IMR-90 (cell line): Measurements from ENCODE around the gene SPINT2. TPM values are rescaled to one million over a fixed set of nuclear protein-coding genes. Genes with fewer than 3 reads are reported as not detected.

Source experiments
- ATAC-seq: fragments of 200-7000 bp; cut with Tn5 transposase; 2 replicates; pipeline ENCODE4 v1.9.1; 2020; ENCODE audit warnings: low read depth, mild to moderate bottlenecking, moderate library complexity
- BruUV-seq: library from RNA; stranded (reverse); fragments of 400-500 nt; replicated peaks from 2 replicates; lab custom pipeline; 2021; lab: Mats Ljungman, UMichigan
- CTCF ChIA-PET: fragments of 300-600 bp; formaldehyde crosslinking; extraction: SDS; loops from one replicate; lab custom pipeline; 2021; ENCODE audit warnings: antibody characterized with exemption; lab: Yijun Ruan, JAX
- POLR2A ChIA-PET: fragments of 300-600 bp; sonication (Branson Sonifier 250); formaldehyde crosslinking; loops from one replicate; lab custom pipeline; 2022; ENCODE audit warnings: antibody characterized with exemption; ENCODE audit not compliant: unreplicated experiment; lab: Charles Lee
- DNase-seq: peaks from one replicate; pipeline ENCODE4 v3.0.0; 2013
- H2AFZ ChIP-seq: replicated peaks from 2 replicates; pipeline ENCODE3; 2013; ENCODE audit warnings: low read length, mild to moderate bottlenecking; ENCODE audit not compliant: poor library complexity
- H2AK5ac ChIP-seq: 2 replicates; pipeline ENCODE4 v1.6.1; 2013; ENCODE audit warnings: low read depth, low read length, inconsistent platforms
- H2AK9ac ChIP-seq: replicated peaks from 2 replicates; pipeline ENCODE3; 2013; ENCODE audit warnings: mild to moderate bottlenecking, low read depth, low read length, moderate library complexity; ENCODE audit not compliant: poor library complexity
- H2BK120ac ChIP-seq: 2 replicates; pipeline ENCODE4 v1.6.1; 2013; ENCODE audit warnings: low read depth, low read length, inconsistent platforms
- H2BK15ac ChIP-seq: 3 replicates; pipeline ENCODE4 v1.6.1; 2013; ENCODE audit warnings: low read depth, low read length, inconsistent platforms
- H2BK20ac ChIP-seq: 2 replicates; pipeline ENCODE4 v1.6.1; 2013; ENCODE audit warnings: low read depth, mild to moderate bottlenecking, inconsistent platforms, low read length, moderate library complexity
- H2BK5ac ChIP-seq: 2 replicates; pipeline ENCODE4 v1.6.1; 2013; ENCODE audit warnings: mild to moderate bottlenecking, low read depth, low read length, inconsistent platforms; ENCODE audit not compliant: poor library complexity, severe bottlenecking
- H3K14ac ChIP-seq: replicated peaks from 2 replicates; pipeline ENCODE4 v1.6.1; 2013; ENCODE audit warnings: low read depth, low read length, inconsistent platforms
- H3K18ac ChIP-seq: 2 replicates; pipeline ENCODE4 v1.6.1; 2013; ENCODE audit warnings: low read depth, low read length, control low read depth
- H3K23ac ChIP-seq: 2 replicates; pipeline ENCODE4 v1.6.1; 2013; ENCODE audit warnings: low read depth, low read length, inconsistent platforms
- H3K27ac ChIP-seq: 2 replicates; pipeline ENCODE4 v1.5.1; 2013; ENCODE audit warnings: mild to moderate bottlenecking, control low read depth, low read length; ENCODE audit not compliant: insufficient read depth
- H3K27me3 ChIP-seq: 2 replicates; pipeline ENCODE4 v1.6.1; 2013; ENCODE audit warnings: low read length; ENCODE audit not compliant: control insufficient read depth, insufficient read depth
- H3K36me3 ChIP-seq: 2 replicates; pipeline ENCODE4 v1.6.1; 2013; ENCODE audit warnings: low read length, mixed read lengths; ENCODE audit not compliant: control insufficient read depth, insufficient read depth
- H3K4ac ChIP-seq: 2 replicates; pipeline ENCODE4 v1.6.1; 2013; ENCODE audit warnings: low read depth, low read length, inconsistent platforms
- H3K4me1 ChIP-seq: 2 replicates; pipeline ENCODE4 v1.6.1; 2013; ENCODE audit warnings: low read length, mixed read lengths; ENCODE audit not compliant: control insufficient read depth, insufficient read depth
- H3K4me2 ChIP-seq: 2 replicates; pipeline ENCODE4 v1.6.1; 2013; ENCODE audit warnings: low read depth, mild to moderate bottlenecking, control low read depth, low read length, moderate library complexity
- H3K4me3 ChIP-seq: 2 replicates; pipeline ENCODE4 v1.5.1; 2013; ENCODE audit warnings: low read depth, mild to moderate bottlenecking, control low read depth, low read length, moderate library complexity; ENCODE audit not compliant: insufficient read depth
- H3K56ac ChIP-seq: 2 replicates; pipeline ENCODE4 v1.6.1; 2013; ENCODE audit warnings: low read length, inconsistent platforms; ENCODE audit not compliant: insufficient read depth; ENCODE audit errors: extremely low read depth
- H3K79me1 ChIP-seq, 2 experiments: 2 replicates each; pipeline ENCODE4 v1.6.1; 2013; ENCODE audit warnings: low read length in 2 of 2, inconsistent platforms in 1 of 2, low read depth in 1 of 2
- H3K9ac ChIP-seq: 2 replicates; pipeline ENCODE4 v1.6.1; 2013; ENCODE audit warnings: low read depth, low read length, control low read depth
- H3K9me1 ChIP-seq: 2 replicates; pipeline ENCODE4 v1.6.1; 2013; ENCODE audit warnings: low read length, inconsistent platforms; ENCODE audit not compliant: insufficient read depth
- H3K9me3 ChIP-seq: 2 replicates; pipeline ENCODE4 v1.6.1; 2013; ENCODE audit warnings: low read length; ENCODE audit not compliant: control insufficient read depth, insufficient read depth
- H4K20me1 ChIP-seq: 2 replicates; pipeline ENCODE4 v1.6.1; 2013; ENCODE audit warnings: low read length, inconsistent platforms; ENCODE audit not compliant: insufficient read depth
- H4K5ac ChIP-seq: 2 replicates; pipeline ENCODE4 v1.6.1; 2013; ENCODE audit warnings: mild to moderate bottlenecking, low read depth, low read length, control low read depth
- H4K8ac ChIP-seq, 2 experiments: 2 replicates each; pipeline ENCODE4 v1.6.1; 2013; ENCODE audit warnings: low read depth in 2 of 2, low read length in 2 of 2, control low read depth in 1 of 2, inconsistent platforms in 1 of 2
- H4K91ac ChIP-seq: 2 replicates; pipeline ENCODE4 v1.6.1; 2013; ENCODE audit warnings: low read depth, low read length, inconsistent platforms; ENCODE audit not compliant: insufficient read depth
- CEBPB ChIP-seq: IDR thresholded peaks from 2 replicates; pipeline ENCODE4 v1.6.1; 2012; ENCODE audit warnings: low read depth, low read length, improper control_type of control experiment
- POLR2A ChIP-seq: IDR thresholded peaks from 2 replicates; pipeline ENCODE4 v1.6.1; 2012; ENCODE audit warnings: mild to moderate bottlenecking, low read depth, low read length
- WGBS, 2 experiments: methylation state at CpG; one replicate each; pipeline versions ENCODE4 v1.1.5 to v1.1.7; 2013; ENCODE audit warnings: missing lambda C conversion rate in 2 of 2; ENCODE audit not compliant: insufficient read length in 1 of 2; ENCODE audit errors: extremely low coverage in 2 of 2; 5-methylcytosine and 5-hydroxymethylcytosine counted together
- dilution Hi-C: fragments of 300-500 bp; cut with HindIII; formaldehyde crosslinking; loops from one replicate; pipeline ENCODE4 v1.14.3; 2018; ENCODE audit warnings: low sequenced_read_pairs; ENCODE audit not compliant: unreplicated experiment
- in situ Hi-C: fragments of 300-500 bp; cut with MboI; formaldehyde crosslinking; loops from 3 replicates; pipeline ENCODE4 v1.14.3; 2019; ENCODE audit warnings: low sequenced_read_pairs, inconsistent platforms, mixed read lengths
- intact Hi-C: fragments of 100-400 bp; cut with micrococcal nuclease; formaldehyde crosslinking; loops from 2 replicates; pipeline ENCODE4 v1.10.0; 2022
- polyA plus RNA-seq, 3 experiments: library from polyadenylated mRNA; depleted of rRNA; stranded (reverse); fragments of >200 nt; gene quantifications; 2 replicates each; pipeline ENCODE4 v1.2.3, GENCODE V29; 2012; ENCODE audit warnings: low replicate concordance in 1 of 3
- total RNA-seq: library from RNA; depleted of rRNA; stranded (reverse); fragments of >200 nt; gene quantifications from 2 replicates; pipeline ENCODE4 v1.2.3, GENCODE V29; 2012

The SPINT2 gene
- total and polyA plus RNA-seq, 2 of the 4 experiments (the other 2 are of a cell fraction), result 0.54 to 1.2 TPM

GRCh38 chr19:38277549-38277948, 13.2 kb downstream of the SPINT2 start:
- BruUV-seq, result no TSS peak
- H3K79me1 ChIP-seq, result no peaks in the 10 kb centered on the region
- H3K27me3 ChIP-seq, result no peaks in the 10 kb centered on the region
- in situ Hi-C loops, result no loop called here
- intact Hi-C loops, result no loop called here
- peak overlapping the region; percentile 92; the same call in 1 of the 2 replicates for H3K27ac ChIP-seq
- no peak overlapping the region for H2AFZ ChIP-seq
- peaks cover 5% of the 10 kb centered on the region; the same call in 1 of the 2 replicates for H3K9me1 ChIP-seq
- H3K56ac ChIP-seq, result no peak overlapping the region; the same call in 1 of the 2 replicates
- 42% methylated on average over 2 of the region's 5 CpGs; no CpG with 5 or more reads in 1 of the 2 experiments for WGBS, 2 experiments
- H3K9me3 ChIP-seq, result no peaks in the 10 kb centered on the region
- ChIA-PET CTCF (no interaction called here), POLR2A (no interaction called here)
- H2BK15ac ChIP-seq, result 0 out of 3 replicates have a peak overlapping the region, but pooled peaks have one; percentile 45
- no peak overlapping the region for H4K5ac ChIP-seq
- peak overlapping the region; percentile 4; the same call in 1 of the 2 replicates for H3K4ac ChIP-seq
- peak overlapping the region; percentile 55 for H2BK5ac ChIP-seq
- DNase-seq (peak; percentile 35), ATAC-seq (peak; percentile 44)
- H2BK20ac ChIP-seq, result peak overlapping the region; percentile 80
- H4K20me1 ChIP-seq, result no peaks in the 10 kb centered on the region
- dilution Hi-C loops, result no loop called here
- H3K14ac ChIP-seq, result peak overlapping the region; percentile 49
- peak overlapping the region; percentile 64; the same call in 1 of the 2 replicates for H3K4me2 ChIP-seq
- peak overlapping the region; percentile 16 for H3K18ac ChIP-seq
- peak overlapping the region; percentile 0; the same call in 1 of the 2 replicates for H3K23ac ChIP-seq
- peaks cover 13% of the 10 kb centered on the region for H3K4me1 ChIP-seq
- H4K8ac ChIP-seq, result peak overlapping the region; percentile 42 to 49; a peak in 2 of 4 replicates
- H2AK5ac ChIP-seq, result no peak overlapping the region; the same call in 1 of the 2 replicates
- H3K36me3 ChIP-seq, result no peaks in the 10 kb centered on the region
- H4K91ac ChIP-seq, result peak overlapping the region; percentile 51; the same call in 1 of the 2 replicates
- H3K9ac ChIP-seq, result no peak overlapping the region; the same call in 1 of the 2 replicates
- no peak overlapping the region for H2AK9ac ChIP-seq
- H3K4me3 ChIP-seq, result no peak overlapping the region
- peak overlapping the region; percentile 76 for H2BK120ac ChIP-seq
- no peak for TF ChIP-seq POLR2A
- peak; percentile 58; the same call in 1 of the 2 replicates for TF ChIP-seq CEBPB
